ENCODE measurements around the gene PDE11A. TPM values are rescaled to one million over a fixed set of nuclear protein-coding genes. Genes with fewer than 3 reads are reported as not detected.

Gene PDE11A
- total and polyA plus RNA-seq, 2 of the 13 experiments (the other 11 are each of a cell fraction or from before 2014, with no cell fraction given) = 1.2 to 1.7 TPM

DNA sequence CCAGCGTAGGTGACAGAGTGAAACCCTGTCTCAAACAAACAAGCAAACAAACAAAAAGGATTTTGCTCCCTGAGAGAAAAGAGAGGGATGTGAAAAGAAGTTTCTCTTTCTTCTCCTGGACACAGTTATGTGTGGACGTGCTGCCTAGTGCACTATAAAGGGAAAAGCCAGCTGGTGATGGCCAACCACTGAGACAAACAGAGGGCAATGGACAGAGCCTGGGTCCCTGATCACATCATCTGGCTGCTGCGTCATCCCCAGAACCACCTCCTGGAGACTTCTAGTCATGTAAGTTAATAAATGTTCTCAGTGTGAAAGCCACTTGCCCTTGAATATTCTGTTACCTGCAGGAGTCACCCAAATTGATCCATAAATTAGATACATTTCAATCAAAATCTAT, 184.9 kb downstream of the PDE11A start:
- H3K27ac ChIP-seq (ENCODE audit: extremely low read length, insufficient read depth, low read length) = no peak overlapping the region
- no peak for DNase-seq (ENCODE audit: low spot score)
- H3K79me2 ChIP-seq (ENCODE audit: insufficient read depth, low read length) = no peaks in the 10 kb centered on the region
- CTCF ChIA-PET (ENCODE audit: low intra/inter-chr PET ratio, low total read pairs) = no interaction called here
- H3K4me3 ChIP-seq (replicated peaks in 1 of 3; ENCODE audit: insufficient read depth in 1 of 3, low read depth in 2 of 3, low read length in 3 of 3) = no peak overlapping the region
- no peak overlapping the region for H2AFZ ChIP-seq (ENCODE audit: low read length)
- in situ Hi-C loops (cut with HindIII; ENCODE audit: extremely low pct_ligation_motif_present, low pct_unique_long_range_greater_than_20kb) = no loop called here
- BruUV-seq (replicated peaks) = no TSS peak
- 29% methylated on average over 3 of the region's 3 CpGs for WGBS (ENCODE audit: low lambda C conversion rate)
- H3K9me3 ChIP-seq (ENCODE audit: low read length) = no peaks in the 10 kb centered on the region
- no peaks in the 10 kb centered on the region for H3K27me3 ChIP-seq (ENCODE audit: control insufficient read depth in 1 of 2, insufficient read depth in 2 of 2, low read length in 2 of 2)
- no peaks in the 10 kb centered on the region for H3K36me3 ChIP-seq (replicated peaks in 1 of 2; ENCODE audit: control insufficient read depth in 1 of 2, insufficient read depth in 2 of 2, low read length in 2 of 2)
- no peak overlapping the region for H3K4me2 ChIP-seq (ENCODE audit: low read depth, low read length)
- no peak for FAIRE-seq
- ATAC-seq = no peak
- no peak for TF ChIP-seq MYPOP (CRISPR knock-in tag; IDR thresholded peaks at IDR 0.05)
- TF ChIP-seq ZNF441 (CRISPR knock-in tag; IDR thresholded peaks at IDR 0.05; ENCODE audit: borderline replicate concordance) = no peak
- TF ChIP-seq ZFP90 (CRISPR knock-in tag; IDR thresholded peaks at IDR 0.05; ENCODE audit: borderline replicate concordance) = no peak
- TF ChIP-seq, protein P1, sequence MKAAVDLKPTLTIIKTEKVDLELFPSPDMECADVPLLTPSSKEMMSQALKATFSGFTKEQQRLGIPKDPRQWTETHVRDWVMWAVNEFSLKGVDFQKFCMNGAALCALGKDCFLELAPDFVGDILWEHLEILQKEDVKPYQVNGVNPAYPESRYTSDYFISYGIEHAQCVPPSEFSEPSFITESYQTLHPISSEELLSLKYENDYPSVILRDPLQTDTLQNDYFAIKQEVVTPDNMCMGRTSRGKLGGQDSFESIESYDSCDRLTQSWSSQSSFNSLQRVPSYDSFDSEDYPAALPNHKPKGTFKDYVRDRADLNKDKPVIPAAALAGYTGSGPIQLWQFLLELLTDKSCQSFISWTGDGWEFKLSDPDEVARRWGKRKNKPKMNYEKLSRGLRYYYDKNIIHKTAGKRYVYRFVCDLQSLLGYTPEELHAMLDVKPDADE (CRISPR knock-in tag; IDR thresholded peaks at IDR 0.05) = no peak
- TF ChIP-seq U2AF2 (IDR thresholded peaks at IDR 0.05; ENCODE audit: low read depth, low read length) = no peak
- TF ChIP-seq, protein P2, sequence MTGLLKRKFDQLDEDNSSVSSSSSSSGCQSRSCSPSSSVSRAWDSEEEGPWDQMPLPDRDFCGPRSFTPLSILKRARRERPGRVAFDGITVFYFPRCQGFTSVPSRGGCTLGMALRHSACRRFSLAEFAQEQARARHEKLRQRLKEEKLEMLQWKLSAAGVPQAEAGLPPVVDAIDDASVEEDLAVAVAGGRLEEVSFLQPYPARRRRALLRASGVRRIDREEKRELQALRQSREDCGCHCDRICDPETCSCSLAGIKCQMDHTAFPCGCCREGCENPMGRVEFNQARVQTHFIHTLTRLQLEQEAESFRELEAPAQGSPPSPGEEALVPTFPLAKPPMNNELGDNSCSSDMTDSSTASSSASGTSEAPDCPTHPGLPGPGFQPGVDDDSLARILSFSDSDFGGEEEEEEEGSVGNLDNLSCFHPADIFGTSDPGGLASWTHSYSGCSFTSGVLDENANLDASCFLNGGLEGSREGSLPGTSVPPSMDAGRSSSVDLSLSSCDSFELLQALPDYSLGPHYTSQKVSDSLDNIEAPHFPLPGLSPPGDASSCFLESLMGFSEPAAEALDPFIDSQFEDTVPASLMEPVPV (CRISPR knock-in tag; IDR thresholded peaks at IDR 0.05) = no peak
- TF ChIP-seq PRPF4 (IDR thresholded peaks at IDR 0.05; ENCODE audit: low read depth, low read length, poor library complexity, severe bottlenecking) = no peak
- no peak for TF ChIP-seq ADNP (CRISPR knock-in tag; IDR thresholded peaks at IDR 0.05)
- no peak for TF ChIP-seq ATF7-NPFF (CRISPR knock-in tag; IDR thresholded peaks at IDR 0.05; ENCODE audit: low read depth)
- no peak for TF ChIP-seq ZNF674 (CRISPR knock-in tag; IDR thresholded peaks at IDR 0.05; ENCODE audit: low read depth)
- TF ChIP-seq TFE3 (CRISPR knock-in tag; IDR thresholded peaks at IDR 0.05) = no peak
- TF ChIP-seq NFRKB (IDR thresholded peaks at IDR 0.05) = no peak
- no peak for TF ChIP-seq ZNF7 (CRISPR knock-in tag; IDR thresholded peaks at IDR 0.05)
- POLR2A ChIA-PET = no interaction called here
- intact Hi-C loops (cut with micrococcal nuclease; ENCODE audit: unreplicated experiment) = loop anchor here (2.0 kb wide), 1 partner anchor 19 kb away; no protein-coding TSS in a partner anchor
- no peak overlapping the region for H3K9ac ChIP-seq (ENCODE audit: insufficient read depth, low read depth, low read length)
- H3K4me1 ChIP-seq (ENCODE audit: insufficient read depth, low read length) = no peaks in the 10 kb centered on the region
- no peaks in the 10 kb centered on the region for H4K20me1 ChIP-seq (ENCODE audit: insufficient read depth, low read length)
